Measurements from ENCODE around the gene ABHD8. TPM values are rescaled to one million over a fixed set of nuclear protein-coding genes. Genes with fewer than 3 reads are reported as not detected.

Gene ABHD8
- total and polyA plus RNA-seq, 2 of the 13 experiments (the other 11 are each of a cell fraction or from before 2014, with no cell fraction given): 6.3 to 7.2 TPM

- TF ChIP-seq MXD4 (CRISPR knock-in tag; IDR thresholded peaks at IDR 0.05) (0 out of 2 replicates have a peak, but pooled peaks have one; percentile 40), ATF2 (CRISPR knock-in tag; IDR thresholded peaks at IDR 0.05) (peak; percentile 73; the same call in 1 of the 2 replicates), MLLT10 (CRISPR knock-in tag; IDR thresholded peaks at IDR 0.05) (no peak), ZNF792 (CRISPR knock-in tag; IDR thresholded peaks at IDR 0.05) (no peak), CENPT (CRISPR knock-in tag; IDR thresholded peaks at IDR 0.05; ENCODE audit: low read depth) (no peak), NR1H2 (CRISPR knock-in tag; IDR thresholded peaks at IDR 0.05; ENCODE audit: borderline replicate concordance, low read depth) (no peak), ZNF883 (CRISPR knock-in tag; IDR thresholded peaks at IDR 0.05; ENCODE audit: not compliant biosample characterization) (peak; percentile 36), ZMAT5 (CRISPR knock-in tag; IDR thresholded peaks at IDR 0.05; ENCODE audit: borderline replicate concordance, low read depth) (no peak), ZNF816 (CRISPR knock-in tag; IDR thresholded peaks at IDR 0.05; ENCODE audit: borderline replicate concordance) (no peak; the same call in 1 of the 2 replicates), SIX4 (CRISPR knock-in tag; IDR thresholded peaks at IDR 0.05) (no peak), CBX1 (IDR thresholded peaks at IDR 0.05; ENCODE audit: low read depth) (no peak), DMTF1 (CRISPR knock-in tag; IDR thresholded peaks at IDR 0.05) (no peak), ZFP91 (CRISPR knock-in tag; IDR thresholded peaks at IDR 0.05; ENCODE audit: borderline replicate concordance) (peak; percentile 52), NFYC (CRISPR knock-in tag; IDR thresholded peaks at IDR 0.05) (peak; percentile 40; the same call in 1 of the 2 replicates), FOSL1 (CRISPR knock-in tag; IDR thresholded peaks at IDR 0.05; ENCODE audit: borderline replicate concordance) (no peak), POGZ (CRISPR knock-in tag; IDR thresholded peaks at IDR 0.05) (peak; percentile 48; the same call in 1 of the 2 replicates), AGO2 (optimal IDR thresholded peaks at IDR 0.05; ENCODE audit: low read depth, low read length) (peak; percentile 69), ZNF784 (CRISPR knock-in tag; IDR thresholded peaks at IDR 0.05; ENCODE audit: borderline replicate concordance) (no peak), ZNF337 (CRISPR knock-in tag; IDR thresholded peaks at IDR 0.05; ENCODE audit: borderline replicate concordance, low read depth) (no peak), TFE3 (CRISPR knock-in tag; IDR thresholded peaks at IDR 0.05) (no peak)
Observed at GRCh38 chr19:17334414-17335409, 31.5 kb upstream of the ABHD8 start, which contains the start of gene ANO8 (continued).
